SK-N-MC (cell line): ENCODE data around the gene PERP.

Source experiments
- EZH2 ChIP-seq: fragments of 200-600 bp; sonication (generic); IDR thresholded peaks from one replicate; pipeline ENCODE4 v1.6.1; 2017; ENCODE audit warnings: antibody characterized with exemption
- FOXP2 ChIP-seq: optimal IDR thresholded peaks from 2 replicates; pipeline ENCODE3; 2011; ENCODE audit warnings: mild to moderate bottlenecking, moderate library complexity; ENCODE audit not compliant: insufficient read depth; ENCODE audit errors: extremely low read length, control extremely low read depth
- POLR2AphosphoS5 ChIP-seq: IDR thresholded peaks from 2 replicates; pipeline ENCODE4 v1.6.1; 2012; ENCODE audit warnings: mild to moderate bottlenecking, low read depth, low read length, borderline replicate concordance

- TF ChIP-seq EZH2 (no peak), POLR2AphosphoS5 (no peak), FOXP2 (no peak)
These were observed 9.4 kb upstream of the PERP start for GRCh38 chr6:138116661-138116999.
